Naive thymus-derived CD4-positive, alpha-beta T cell (primary cell): ENCODE results near the gene ADGRB3. TPM values are rescaled to one million over a fixed set of nuclear protein-coding genes. Genes with fewer than 3 reads are reported as not detected.

Source experiments
- ATAC-seq: fragments of 150-1000 bp; cut with Tn5 transposase; 2 replicates; pipeline ENCODE4 v1.10.0; 2021; ENCODE audit warnings: mild to moderate bottlenecking, moderate library complexity
- CTCF ChIA-PET: fragments of 350-600 bp; sonication (Branson Sonifier 250); formaldehyde crosslinking; loops from one replicate; lab custom pipeline; 2021; ENCODE audit warnings: antibody characterized with exemption; lab: Charles Lee
- POLR2A ChIA-PET: fragments of 350-600 bp; sonication (Branson Sonifier 250); formaldehyde crosslinking; loops from one replicate; lab custom pipeline; 2021; ENCODE audit warnings: antibody characterized with exemption, inconsistent platforms; lab: Charles Lee
- DNase-seq, 9 donors: peaks; one replicate each; pipeline versions ENCODE4 v3.0.0 to v3.0.0-alpha.2; 2020 to 2022; ENCODE audit warnings: mixed read lengths in 1 of 9
- H3K27ac ChIP-seq: one replicate; pipeline ENCODE4 v1.7.0; 2013; ENCODE audit warnings: mild to moderate bottlenecking, low read depth, low read length, moderate library complexity
- H3K27me3 ChIP-seq, 2 donors: one replicate each; pipeline ENCODE4 v1.7.0; 2013; ENCODE audit warnings: low read length in 2 of 2, mild to moderate bottlenecking in 2 of 2, moderate library complexity in 2 of 2; ENCODE audit not compliant: control insufficient read depth in 2 of 2, insufficient read depth in 2 of 2
- H3K36me3 ChIP-seq, 3 experiments: 1 replicate in 2 of 3; 2 replicates in 1 of 3; pipeline ENCODE4 v1.7.0; 2013; ENCODE audit warnings: low read length in 3 of 3, mild to moderate bottlenecking in 3 of 3, moderate library complexity in 1 of 3; ENCODE audit not compliant: insufficient read depth in 3 of 3, control insufficient read depth in 2 of 3
- H3K4me1 ChIP-seq, 2 donors: one replicate each; pipeline ENCODE4 v1.7.0; 2013; ENCODE audit warnings: low read length in 2 of 2, mild to moderate bottlenecking in 2 of 2, moderate library complexity in 1 of 2; ENCODE audit not compliant: control insufficient read depth in 2 of 2, insufficient read depth in 2 of 2
- H3K4me3 ChIP-seq: 2 replicates; pipeline ENCODE4 v1.7.0; 2013; ENCODE audit warnings: mild to moderate bottlenecking, low read length
- H3K9me3 ChIP-seq, 3 experiments: 1 replicate in 2 of 3; 2 replicates in 1 of 3; pipeline ENCODE4 v1.7.0; 2013; ENCODE audit warnings: low read length in 3 of 3; ENCODE audit not compliant: control insufficient read depth in 2 of 3
- H3K27ac Mint-ChIP-seq, 9 donors: one replicate each; pipeline ENCODE4 v1.8.0; 2020 to 2022; ENCODE audit warnings: mixed read lengths in 9 of 9, mild to moderate bottlenecking in 8 of 9, moderate library complexity in 5 of 9, inconsistent platforms in 2 of 9
- H3K27me3 Mint-ChIP-seq, 5 donors: one replicate each; pipeline ENCODE4 v1.8.0; 2021 to 2022; ENCODE audit warnings: mixed read lengths in 5 of 5, mild to moderate bottlenecking in 1 of 5
- H3K36me3 Mint-ChIP-seq, 5 donors: one replicate each; pipeline ENCODE4 v1.8.0; 2020 to 2022; ENCODE audit warnings: mixed read lengths in 5 of 5, mild to moderate bottlenecking in 3 of 5, inconsistent platforms in 1 of 5
- H3K4me1 Mint-ChIP-seq, 7 donors: one replicate each; pipeline ENCODE4 v1.8.0; 2020 to 2022; ENCODE audit warnings: mixed read lengths in 7 of 7, mild to moderate bottlenecking in 3 of 7, inconsistent platforms in 1 of 7
- H3K4me3 Mint-ChIP-seq, 10 donors: one replicate each; pipeline ENCODE4 v1.8.0; 2020 to 2022; ENCODE audit warnings: mild to moderate bottlenecking in 10 of 10, mixed read lengths in 10 of 10, moderate library complexity in 6 of 10, inconsistent platforms in 2 of 10
- H3K9me3 Mint-ChIP-seq, 11 donors: one replicate each; pipeline ENCODE4 v1.8.0; 2020 to 2022; ENCODE audit warnings: mixed read lengths in 11 of 11, mild to moderate bottlenecking in 4 of 11, inconsistent platforms in 1 of 11, moderate library complexity in 1 of 11
- intact Hi-C, 2 donors: fragments of 100-400 bp; cut with micrococcal nuclease; formaldehyde crosslinking; loops; one replicate each; pipeline ENCODE4 v1.15.1; 2023
- polyA plus RNA-seq, 2 donors: library from polyadenylated mRNA; unstranded; fragments of 300-500 nt; fragmentation: Illumina TruSeq; gene quantifications; one replicate each; pipeline ENCODE4 v1.2.3, GENCODE V29; 2021
- total RNA-seq, 6 experiments: library from RNA in 5 of 6; stranded (reverse) in 5 of 6; gene quantifications; 1 replicate in 5 of 6; 2 replicates in 1 of 6; pipeline ENCODE4 v1.2.3 and lab custom pipeline; 2021 to 2026

ADGRB3 gene
- total and polyA plus RNA-seq, 7 experiments from 2014 or later: not detected

DNA sequence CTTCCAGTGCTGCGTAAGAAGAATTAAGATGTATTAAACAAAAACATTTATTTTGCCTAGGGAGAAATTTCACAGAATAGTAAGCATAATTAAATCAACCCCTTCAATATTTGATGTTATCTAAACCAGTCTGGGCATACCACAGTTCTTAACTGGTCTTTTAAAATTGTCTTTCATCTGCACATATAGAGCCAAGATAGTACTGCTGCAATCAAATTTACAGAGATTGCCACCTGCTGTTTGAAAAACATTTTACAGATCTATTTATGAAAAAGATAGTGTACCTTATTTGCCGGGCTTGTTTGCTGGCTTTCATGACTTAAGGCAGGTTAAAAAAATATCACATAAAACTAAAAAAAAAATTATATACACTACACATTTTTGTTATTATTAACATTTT is 323.2 kb downstream of the ADGRB3 start:
- intact Hi-C loops: no loop called here
- Mint-ChIP-seq H3K4me3 (no peak overlapping the region), H3K27me3 (no peaks in the 10 kb centered on the region), H3K36me3 (no peaks in the 10 kb centered on the region), H3K27ac (no peak overlapping the region), H3K9me3 (peaks cover 0 to 3% (median 0%) of the 10 kb centered on the region in 11 donors), H3K4me1 (no peaks in the 10 kb centered on the region)
- ATAC-seq (no peak), DNase-seq (no peak)
- POLR2A ChIA-PET: no interaction called here
- Histone ChIP-seq H3K4me3 (no peak overlapping the region), H3K27ac (no peak overlapping the region), H3K27me3 (no peaks in the 10 kb centered on the region), H3K9me3 (no peaks in the 10 kb centered on the region), H3K4me1 (no peaks in the 10 kb centered on the region), H3K36me3 (no peaks in the 10 kb centered on the region)
- CTCF ChIA-PET: no interaction called here

DNA sequence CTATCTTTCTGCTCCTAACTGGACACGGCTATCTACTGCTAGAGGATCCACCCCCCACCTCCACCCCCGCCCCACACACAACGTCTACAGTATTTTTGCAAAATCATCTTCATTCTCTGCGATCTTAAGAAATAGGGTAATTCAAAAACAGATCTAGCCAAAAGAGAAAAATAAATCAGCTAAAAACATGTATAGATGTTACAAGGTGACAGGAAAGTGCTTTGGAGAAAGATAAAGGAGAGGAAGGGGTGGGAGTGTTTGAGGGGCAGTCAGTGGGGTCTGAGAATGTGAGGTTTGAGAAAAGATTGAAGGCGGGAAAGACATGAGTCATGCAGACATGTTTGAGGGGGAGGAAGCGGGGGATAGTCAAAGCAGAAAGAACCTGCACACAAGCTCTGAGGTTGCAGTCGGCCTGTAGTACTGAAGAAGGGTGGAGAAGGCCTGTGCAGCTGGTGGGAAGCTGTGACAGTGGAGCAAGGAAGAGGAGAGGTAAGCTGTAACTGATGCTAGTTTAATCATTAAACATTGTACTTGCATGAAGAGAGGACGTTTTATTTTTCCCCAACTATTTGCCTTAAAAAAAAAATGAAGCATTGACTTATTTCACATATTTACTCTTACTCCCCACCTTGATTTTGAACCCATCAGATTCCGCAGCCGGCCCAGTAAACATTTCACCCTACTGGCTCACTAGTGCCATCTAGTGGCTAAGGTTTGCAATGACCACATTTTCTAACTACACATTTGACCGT is 332.6 kb downstream of the ADGRB3 start:
- CTCF ChIA-PET: interaction anchor here (0.6 to 1.1 kb wide), 2 partner anchors 12 to 66 kb away, joined by 3 to 4 read pairs; no protein-coding TSS in a partner anchor
- no peaks in the 10 kb centered on the region for H3K36me3 Mint-ChIP-seq
- intact Hi-C loops: loop anchor here (1.0 to 10.0 kb wide), 3 partner anchors 90 to 1137 kb away; no protein-coding TSS in a partner anchor

DNA sequence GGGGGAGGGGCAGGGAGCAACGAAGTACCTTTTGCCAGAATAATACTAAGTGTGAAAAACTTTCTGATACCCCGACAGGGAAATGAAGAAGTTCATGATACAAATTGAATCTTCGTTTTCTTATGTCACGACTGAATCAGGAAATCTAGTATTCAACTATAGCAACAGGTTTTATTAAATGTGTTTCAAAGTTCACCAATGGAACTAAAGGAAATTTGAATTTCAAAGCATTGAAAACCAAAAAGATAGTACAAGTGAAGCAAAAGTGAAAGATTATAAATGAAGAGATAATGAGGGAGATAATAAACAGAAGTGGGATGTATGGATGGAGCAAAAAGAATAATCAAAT is 333.2 kb downstream of the ADGRB3 start:
- intact Hi-C loops: loop anchor here (1.0 to 10.0 kb wide), 3 partner anchors 91 to 1137 kb away; no protein-coding TSS in a partner anchor
- Histone ChIP-seq H3K27me3 (no peaks in the 10 kb centered on the region), H3K4me3 (no peak overlapping the region), H3K36me3 (no peaks in the 10 kb centered on the region), H3K27ac (no peak overlapping the region), H3K9me3 (no peaks in the 10 kb centered on the region), H3K4me1 (no peaks in the 10 kb centered on the region)
- ChIA-PET CTCF (no interaction called here), POLR2A (no interaction called here)
- ATAC-seq: no peak
- no peak for DNase-seq
- Mint-ChIP-seq H3K4me3 (no peak overlapping the region), H3K4me1 (peaks cover 0 to 4% (median 0%) of the 10 kb centered on the region in 7 donors), H3K27ac (no peak overlapping the region), H3K36me3 (no peaks in the 10 kb centered on the region), H3K9me3 (peaks cover 0 to 3% (median 0%) of the 10 kb centered on the region in 11 donors), H3K27me3 (peaks cover 0 to 9% (median 3%) of the 10 kb centered on the region in 5 donors)

More for the DNA sequence above, 332.6 kb downstream of the ADGRB3 start:
- Mint-ChIP-seq H3K4me1 (peaks cover 0 to 4% (median 0%) of the 10 kb centered on the region in 7 donors), H3K4me3 (no peak overlapping the region), H3K27ac (no peak overlapping the region), H3K27me3 (peaks cover 0 to 9% (median 3%) of the 10 kb centered on the region in 5 donors), H3K9me3 (peaks cover 0 to 3% (median 0%) of the 10 kb centered on the region in 11 donors)
- POLR2A ChIA-PET: no interaction called here
- H3K27me3 ChIP-seq: no peaks in the 10 kb centered on the region
- no peaks in the 10 kb centered on the region for H3K4me1 ChIP-seq
- H3K9me3 ChIP-seq: no peaks in the 10 kb centered on the region
- no peaks in the 10 kb centered on the region for H3K36me3 ChIP-seq
- DNase-seq: peak; percentile 8 to 55 (median 32)
- ATAC-seq: peak; percentile 80
- no peak overlapping the region for H3K4me3 ChIP-seq
- no peak overlapping the region for H3K27ac ChIP-seq

DNA sequence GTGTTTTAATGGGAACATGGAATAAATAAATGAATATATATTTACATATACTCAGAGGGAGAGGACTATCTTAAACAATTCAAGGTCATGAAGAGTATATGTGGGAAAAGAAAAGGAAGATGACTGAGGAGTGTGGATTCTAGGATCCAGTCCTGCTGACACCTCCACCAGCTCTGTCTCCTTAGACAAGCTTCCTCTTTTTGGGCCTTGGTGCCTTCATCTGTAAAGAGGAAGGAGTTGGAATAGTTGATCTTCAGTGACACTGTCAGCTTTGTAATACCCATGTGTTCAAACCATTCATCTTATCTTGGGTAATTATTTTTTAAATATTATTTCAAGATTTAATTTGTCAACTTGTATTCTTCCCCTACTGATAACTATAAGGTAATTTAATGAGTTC is 338.0 kb downstream of the ADGRB3 start:
- Mint-ChIP-seq H3K36me3 (no peaks in the 10 kb centered on the region), H3K4me3 (no peak overlapping the region), H3K27ac (no peak overlapping the region), H3K9me3 (peaks cover 0 to 3% (median 0%) of the 10 kb centered on the region in 11 donors), H3K27me3 (no peaks in the 10 kb centered on the region), H3K4me1 (no peaks in the 10 kb centered on the region)
- Histone ChIP-seq H3K27ac (no peak overlapping the region), H3K36me3 (no peaks in the 10 kb centered on the region), H3K9me3 (no peaks in the 10 kb centered on the region), H3K27me3 (no peaks in the 10 kb centered on the region), H3K4me1 (no peaks in the 10 kb centered on the region), H3K4me3 (no peak overlapping the region)
- CTCF ChIA-PET: no interaction called here
- intact Hi-C loops: no loop called here
- POLR2A ChIA-PET: no interaction called here
- DNase-seq: no peak
- no peak for ATAC-seq

DNA sequence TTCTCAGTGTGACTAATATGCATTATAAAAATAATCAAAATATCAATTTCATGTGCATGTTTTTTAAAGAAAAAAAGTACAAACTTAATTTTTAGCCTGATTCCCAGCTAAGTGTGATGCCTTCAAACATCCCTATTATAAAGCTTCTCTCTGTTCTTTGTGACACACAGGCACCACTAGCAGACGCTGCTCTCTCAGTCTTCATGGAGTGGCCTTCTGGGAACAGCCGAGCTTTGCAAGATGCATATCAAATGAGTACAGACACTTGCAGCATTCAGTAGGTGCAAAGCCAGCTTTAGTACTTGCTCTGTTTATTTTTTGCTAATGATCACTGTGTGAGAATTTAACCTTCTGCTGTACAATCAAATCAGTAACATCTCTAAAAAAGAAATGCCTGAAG is 340.0 kb downstream of the ADGRB3 start:
- H3K4me3 ChIP-seq: no peak overlapping the region
- no peaks in the 10 kb centered on the region for H3K36me3 ChIP-seq
- ChIA-PET CTCF (no interaction called here), POLR2A (no interaction called here)
- H3K27me3 Mint-ChIP-seq: no peaks in the 10 kb centered on the region
- DNase-seq (no peak), ATAC-seq (no peak)
- H3K27ac ChIP-seq: no peak overlapping the region
- H3K27me3 ChIP-seq: no peaks in the 10 kb centered on the region
- no peaks in the 10 kb centered on the region for H3K36me3 Mint-ChIP-seq
- H3K27ac Mint-ChIP-seq: no peak overlapping the region
- H3K4me1 ChIP-seq: no peaks in the 10 kb centered on the region
- H3K9me3 ChIP-seq: no peaks in the 10 kb centered on the region
- H3K4me3 Mint-ChIP-seq: no peak overlapping the region
- no peaks in the 10 kb centered on the region for H3K4me1 Mint-ChIP-seq
- H3K9me3 Mint-ChIP-seq: peaks cover 0 to 3% (median 0%) of the 10 kb centered on the region in 11 donors
- intact Hi-C loops: no loop called here

DNA sequence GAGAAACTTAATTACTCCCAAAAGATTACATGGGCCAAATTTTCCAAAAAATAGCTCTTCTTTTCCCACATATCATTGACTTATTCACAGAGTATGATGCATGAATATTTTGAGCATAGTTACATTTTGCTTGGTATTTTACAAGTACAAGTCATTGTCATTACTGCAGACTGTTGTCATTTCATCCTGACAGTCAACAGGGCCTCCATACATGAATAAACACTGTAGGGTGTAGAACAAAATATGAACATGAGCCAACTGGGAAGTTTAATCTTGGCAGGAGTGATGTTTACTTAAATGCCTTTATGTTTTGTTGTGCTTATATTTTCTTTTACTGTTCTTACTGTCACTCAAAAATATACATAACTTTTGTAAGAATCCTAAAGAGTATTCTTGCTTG is 340.7 kb downstream of the ADGRB3 start:
- no peak overlapping the region for H3K4me3 Mint-ChIP-seq
- H3K36me3 Mint-ChIP-seq: no peaks in the 10 kb centered on the region
- CTCF ChIA-PET: no interaction called here
- H3K27ac ChIP-seq: no peak overlapping the region
- POLR2A ChIA-PET: no interaction called here
- intact Hi-C loops: no loop called here
- no peak overlapping the region for H3K27ac Mint-ChIP-seq
- H3K36me3 ChIP-seq: no peaks in the 10 kb centered on the region
- DNase-seq (no peak), ATAC-seq (no peak)
- no peaks in the 10 kb centered on the region for H3K9me3 ChIP-seq
- no peaks in the 10 kb centered on the region for H3K4me1 Mint-ChIP-seq
- H3K9me3 Mint-ChIP-seq: peaks cover 0 to 3% (median 0%) of the 10 kb centered on the region in 11 donors
- H3K27me3 Mint-ChIP-seq: no peaks in the 10 kb centered on the region
- H3K4me1 ChIP-seq: no peaks in the 10 kb centered on the region
- H3K4me3 ChIP-seq: no peak overlapping the region
- H3K27me3 ChIP-seq: no peaks in the 10 kb centered on the region

DNA sequence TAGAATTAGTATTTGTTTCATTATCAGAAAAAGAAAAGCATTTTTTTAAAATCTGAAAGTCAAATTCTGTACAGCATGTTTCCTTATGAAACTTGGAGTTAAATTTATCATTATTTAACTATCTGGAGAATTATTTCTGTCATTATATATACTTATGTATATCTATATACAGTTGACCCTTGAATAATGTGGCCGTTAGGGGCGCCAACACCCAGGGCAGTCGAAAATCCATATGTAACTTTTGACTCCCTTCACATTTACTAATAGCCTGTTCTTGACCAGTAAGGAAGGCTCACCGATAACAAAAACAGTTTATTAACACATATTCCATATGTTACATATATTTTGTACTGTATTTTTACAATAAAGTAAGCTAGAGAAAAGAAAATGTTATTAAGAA is 341.2 kb downstream of the ADGRB3 start:
- H3K27ac ChIP-seq: no peak overlapping the region
- peaks cover 0 to 6% (median 0%) of the 10 kb centered on the region in 11 donors for H3K9me3 Mint-ChIP-seq
- no peaks in the 10 kb centered on the region for H3K4me1 Mint-ChIP-seq
- H3K4me1 ChIP-seq: no peaks in the 10 kb centered on the region
- H3K27ac Mint-ChIP-seq: no peak overlapping the region
- H3K27me3 Mint-ChIP-seq: no peaks in the 10 kb centered on the region
- ChIA-PET CTCF (no interaction called here), POLR2A (no interaction called here)
- DNase-seq: no peak
- H3K4me3 ChIP-seq: no peak overlapping the region
- no peaks in the 10 kb centered on the region for H3K9me3 ChIP-seq
- ATAC-seq: no peak
- H3K36me3 Mint-ChIP-seq: no peaks in the 10 kb centered on the region
- no peak overlapping the region for H3K4me3 Mint-ChIP-seq
- intact Hi-C loops: no loop called here
- H3K27me3 ChIP-seq: no peaks in the 10 kb centered on the region
- no peaks in the 10 kb centered on the region for H3K36me3 ChIP-seq
